HCT116 (cell line): ENCODE measurements around the gene SEC22A. TPM values are rescaled to one million over a fixed set of nuclear protein-coding genes. Genes with fewer than 3 reads are reported as not detected.

ENCODE experiments used
- ATAC-seq: fragments of 200-7000 bp; cut with Tn5 transposase; 2 replicates; pipeline ENCODE4 v1.9.1; 2020; ENCODE audit warnings: mild to moderate bottlenecking, moderate library complexity
- BruUV-seq: library from RNA; stranded (reverse); fragments of 400-500 nt; replicated peaks from 2 replicates; lab custom pipeline; 2021; lab: Mats Ljungman, UMichigan
- CTCF ChIA-PET: fragments of 300-600 bp; sonication (Branson Sonifier 250); formaldehyde crosslinking; loops from one replicate; lab custom pipeline; 2021; ENCODE audit warnings: antibody characterized with exemption; lab: Charles Lee
- POLR2A ChIA-PET: fragments of 300-600, 350-600 bp; sonication (Branson Sonifier 250); formaldehyde crosslinking; loops from one replicate; lab custom pipeline; 2021; ENCODE audit warnings: antibody characterized with exemption; lab: Charles Lee
- RAD21 ChIA-PET, 2 experiments: fragments of 300-600 bp; sonication (Branson Sonifier 250); formaldehyde crosslinking; loops; one replicate each; lab custom pipeline; 2023; ENCODE audit warnings: low total read pairs in 2 of 2; ENCODE audit not compliant: uncharacterized antibody in 2 of 2, unreplicated experiment in 2 of 2, low non-redundant PET in 1 of 2; lab: Charles Lee
- DNase-seq: peaks from one replicate; pipeline ENCODE4 v3.0.0-alpha.2; 2010; ENCODE audit warnings: low read depth, low spot score
- H2AFZ ChIP-seq: fragments of 200-600 bp; shearing (Covaris generic), sonication (generic); 2 replicates; pipeline ENCODE4 v1.6.1; 2017; ENCODE audit warnings: low read depth, mixed run types, mixed read lengths, antibody characterized with exemption, low read length; ENCODE audit not compliant: poor library complexity, severe bottlenecking
- H3K27ac ChIP-seq: 2 replicates; pipeline ENCODE4 v1.5.1; 2012; ENCODE audit warnings: low read depth, low read length
- H3K27me3 ChIP-seq: fragments of 200-600 bp; sonication (generic); 2 replicates; pipeline ENCODE4 v1.6.1; 2016; ENCODE audit warnings: mixed run types, low read length, mixed read lengths; ENCODE audit not compliant: insufficient read depth
- H3K36me3 ChIP-seq, 2 experiments: fragments of 200-500 bp in 1 of 2; fragments of 200-600 bp in 1 of 2; sonication (Bioruptor generic) in 1 of 2; sonication (generic) in 1 of 2; 2 replicates each; pipeline versions ENCODE4 v1.5.1 to v1.6.1; 2014 to 2016; ENCODE audit warnings: low read length in 2 of 2, inconsistent platforms in 1 of 2, mixed read lengths in 1 of 2, mixed run types in 1 of 2; ENCODE audit not compliant: insufficient read depth in 2 of 2, control insufficient read depth in 1 of 2
- H3K4me1 ChIP-seq, 2 experiments: fragments of 200-600 bp in 1 of 2; sonication (generic) in 1 of 2; 2 replicates each; pipeline versions ENCODE4 v1.5.1 to v1.6.1; 2012 to 2017; ENCODE audit warnings: low read length in 2 of 2, inconsistent platforms in 1 of 2, mild to moderate bottlenecking in 1 of 2, mixed read lengths in 1 of 2, mixed run types in 1 of 2, moderate library complexity in 1 of 2; ENCODE audit not compliant: insufficient read depth in 2 of 2, control insufficient read depth in 1 of 2
- H3K4me2 ChIP-seq: fragments of 200-600 bp; sonication (generic); 2 replicates; pipeline ENCODE4 v1.6.1; 2017; ENCODE audit warnings: mixed run types, low read length, mixed read lengths
- H3K4me3 ChIP-seq, 2 experiments: fragments of 200-600 bp in 1 of 2; sonication (generic) in 1 of 2; replicated peaks in 1 of 2; 2 replicates each; pipeline ENCODE4 v1.5.1; 2011 to 2016; ENCODE audit warnings: low read length in 2 of 2, control low read depth in 1 of 2, low read depth in 1 of 2, mild to moderate bottlenecking in 1 of 2, mixed read lengths in 1 of 2, mixed run types in 1 of 2
- H3K79me2 ChIP-seq: fragments of 200-600 bp; sonication (generic); 2 replicates; pipeline ENCODE4 v1.6.1; 2017; ENCODE audit warnings: mild to moderate bottlenecking, mixed run types, low read length, moderate library complexity, mixed read lengths; ENCODE audit not compliant: insufficient read depth
- H3K9ac ChIP-seq: fragments of 200-600 bp; sonication (generic); 2 replicates; pipeline ENCODE4 v1.6.1; 2016; ENCODE audit warnings: low read length, mixed read lengths
- H3K9me2 ChIP-seq: fragments of 200-600 bp; sonication (generic), shearing (Covaris generic); 2 replicates; pipeline ENCODE4 v1.6.1; 2017; ENCODE audit warnings: mixed run types, mild to moderate bottlenecking, moderate library complexity; ENCODE audit not compliant: insufficient read depth
- H3K9me3 ChIP-seq, 2 experiments: fragments of 200-500 bp in 1 of 2; fragments of 200-600 bp in 1 of 2; sonication (Bioruptor generic) in 1 of 2; sonication (generic) in 1 of 2; 2 replicates each; pipeline ENCODE4 v1.6.1; 2014 to 2017; ENCODE audit warnings: low read length in 2 of 2, mixed read lengths in 2 of 2, inconsistent platforms in 1 of 2, low read depth in 1 of 2, mild to moderate bottlenecking in 1 of 2, mixed run types in 1 of 2, moderate library complexity in 1 of 2; ENCODE audit not compliant: control insufficient read depth in 1 of 2, insufficient read depth in 1 of 2
- H4K20me1 ChIP-seq: fragments of 200-600 bp; sonication (generic), shearing (Covaris generic); 2 replicates; pipeline ENCODE4 v1.6.1; 2017; ENCODE audit warnings: mixed run types, mild to moderate bottlenecking, moderate library complexity; ENCODE audit not compliant: insufficient read depth
- CBX3 ChIP-seq: IDR thresholded peaks from 2 replicates; pipeline ENCODE4 v1.6.1; 2012; ENCODE audit warnings: low read depth
- YY1 ChIP-seq: IDR thresholded peaks from 2 replicates; pipeline ENCODE4 v1.6.1; 2011; ENCODE audit warnings: low read length, low read depth, moderate library complexity, mild to moderate bottlenecking; ENCODE audit not compliant: insufficient replicate concordance; ENCODE audit errors: extremely low read depth
- intact Hi-C: fragments of 100-400 bp; cut with micrococcal nuclease; formaldehyde crosslinking; loops from 2 replicates; pipeline ENCODE4 v1.10.0; 2022
- total RNA-seq: library from RNA; stranded (reverse); gene quantifications from one replicate; pipeline ENCODE4 v1.2.1, GENCODE V29; 2021; ENCODE audit not compliant: unreplicated experiment
- TF ChIP-seq, protein P1 (sequence below): IDR thresholded peaks from 2 replicates; pipeline ENCODE4 v1.6.1; 2011; ENCODE audit warnings: mild to moderate bottlenecking, low read length, moderate library complexity; ENCODE audit not compliant: insufficient replicate concordance; ENCODE audit errors: extremely low read depth
- TF ChIP-seq, protein P2 (sequence below): IDR thresholded peaks from 2 replicates; pipeline ENCODE4 v1.6.1; 2012; ENCODE audit warnings: low read depth

SEC22A gene
- total RNA-seq, 1 experiment from 2014 or later = 10.6 TPM

DNA sequence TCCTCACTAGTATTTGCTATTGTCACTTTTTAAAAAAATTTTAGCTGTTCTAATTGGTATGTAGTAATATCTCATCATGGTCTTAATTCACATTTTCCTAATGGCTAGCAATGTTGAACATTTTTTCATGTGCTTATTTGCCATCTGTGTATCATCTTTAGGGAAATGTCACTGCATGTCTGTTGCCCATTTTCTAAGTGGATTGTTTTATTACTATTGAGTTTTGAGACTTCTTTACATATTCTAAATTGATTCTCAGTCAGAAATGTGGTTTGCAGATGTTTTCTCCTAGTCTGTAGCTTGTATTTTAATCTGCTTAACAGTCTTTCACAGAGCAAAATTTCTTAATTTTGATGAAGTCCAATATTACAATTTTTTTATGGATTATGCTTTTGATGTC, 33.6 kb upstream of the SEC22A start:
- H3K4me1 ChIP-seq = no peaks in the 10 kb centered on the region

More for the DNA sequence above, 33.6 kb upstream of the SEC22A start:
- ChIA-PET CTCF (no interaction called here), POLR2A (no interaction called here)
- no peaks in the 10 kb centered on the region for H3K79me2 ChIP-seq
- no peak overlapping the region for H3K27ac ChIP-seq
- TF ChIP-seq, protein P1, sequence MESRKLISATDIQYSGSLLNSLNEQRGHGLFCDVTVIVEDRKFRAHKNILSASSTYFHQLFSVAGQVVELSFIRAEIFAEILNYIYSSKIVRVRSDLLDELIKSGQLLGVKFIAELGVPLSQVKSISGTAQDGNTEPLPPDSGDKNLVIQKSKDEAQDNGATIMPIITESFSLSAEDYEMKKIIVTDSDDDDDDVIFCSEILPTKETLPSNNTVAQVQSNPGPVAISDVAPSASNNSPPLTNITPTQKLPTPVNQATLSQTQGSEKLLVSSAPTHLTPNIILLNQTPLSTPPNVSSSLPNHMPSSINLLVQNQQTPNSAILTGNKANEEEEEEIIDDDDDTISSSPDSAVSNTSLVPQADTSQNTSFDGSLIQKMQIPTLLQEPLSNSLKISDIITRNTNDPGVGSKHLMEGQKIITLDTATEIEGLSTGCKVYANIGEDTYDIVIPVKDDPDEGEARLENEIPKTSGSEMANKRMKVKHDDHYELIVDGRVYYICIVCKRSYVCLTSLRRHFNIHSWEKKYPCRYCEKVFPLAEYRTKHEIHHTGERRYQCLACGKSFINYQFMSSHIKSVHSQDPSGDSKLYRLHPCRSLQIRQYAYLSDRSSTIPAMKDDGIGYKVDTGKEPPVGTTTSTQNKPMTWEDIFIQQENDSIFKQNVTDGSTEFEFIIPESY = no peak
- TF ChIP-seq YY1 = no peak
- TF ChIP-seq, protein P2, sequence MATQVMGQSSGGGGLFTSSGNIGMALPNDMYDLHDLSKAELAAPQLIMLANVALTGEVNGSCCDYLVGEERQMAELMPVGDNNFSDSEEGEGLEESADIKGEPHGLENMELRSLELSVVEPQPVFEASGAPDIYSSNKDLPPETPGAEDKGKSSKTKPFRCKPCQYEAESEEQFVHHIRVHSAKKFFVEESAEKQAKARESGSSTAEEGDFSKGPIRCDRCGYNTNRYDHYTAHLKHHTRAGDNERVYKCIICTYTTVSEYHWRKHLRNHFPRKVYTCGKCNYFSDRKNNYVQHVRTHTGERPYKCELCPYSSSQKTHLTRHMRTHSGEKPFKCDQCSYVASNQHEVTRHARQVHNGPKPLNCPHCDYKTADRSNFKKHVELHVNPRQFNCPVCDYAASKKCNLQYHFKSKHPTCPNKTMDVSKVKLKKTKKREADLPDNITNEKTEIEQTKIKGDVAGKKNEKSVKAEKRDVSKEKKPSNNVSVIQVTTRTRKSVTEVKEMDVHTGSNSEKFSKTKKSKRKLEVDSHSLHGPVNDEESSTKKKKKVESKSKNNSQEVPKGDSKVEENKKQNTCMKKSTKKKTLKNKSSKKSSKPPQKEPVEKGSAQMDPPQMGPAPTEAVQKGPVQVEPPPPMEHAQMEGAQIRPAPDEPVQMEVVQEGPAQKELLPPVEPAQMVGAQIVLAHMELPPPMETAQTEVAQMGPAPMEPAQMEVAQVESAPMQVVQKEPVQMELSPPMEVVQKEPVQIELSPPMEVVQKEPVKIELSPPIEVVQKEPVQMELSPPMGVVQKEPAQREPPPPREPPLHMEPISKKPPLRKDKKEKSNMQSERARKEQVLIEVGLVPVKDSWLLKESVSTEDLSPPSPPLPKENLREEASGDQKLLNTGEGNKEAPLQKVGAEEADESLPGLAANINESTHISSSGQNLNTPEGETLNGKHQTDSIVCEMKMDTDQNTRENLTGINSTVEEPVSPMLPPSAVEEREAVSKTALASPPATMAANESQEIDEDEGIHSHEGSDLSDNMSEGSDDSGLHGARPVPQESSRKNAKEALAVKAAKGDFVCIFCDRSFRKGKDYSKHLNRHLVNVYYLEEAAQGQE = no peak
- TF ChIP-seq CBX3 = no peak
- TF ChIP-seq, all 23 proteins: peak for 0
- Histone ChIP-seq H2AFZ (no peak overlapping the region), H3K4me3 (no peak overlapping the region), H3K36me3 (peaks cover 6 to 22% of the 10 kb centered on the region in 2 experiments; a peak in 3 of 4 replicates), H3K4me2 (no peak overlapping the region), H3K9me2 (no peaks in the 10 kb centered on the region), H3K9me3 (no peaks in the 10 kb centered on the region), H3K9ac (no peak overlapping the region), H4K20me1 (no peaks in the 10 kb centered on the region; the same call in 1 of the 2 replicates), H3K27me3 (no peaks in the 10 kb centered on the region)
- RAD21 ChIA-PET = no interaction called here
- ATAC-seq (no peak), DNase-seq (no peak)
- intact Hi-C loops = no loop called here
- no TSS peak for BruUV-seq
